ENCODE data around the gene ENO3. TPM values are rescaled to one million over a fixed set of nuclear protein-coding genes. Genes with fewer than 3 reads are reported as not detected.

ENO3 gene
- total and polyA plus RNA-seq, 10 of the 15 experiments (the other 5 are each of a cell fraction or from before 2014, with no cell fraction given), result 6.8 to 28.4 (median 17.0) TPM

DNA sequence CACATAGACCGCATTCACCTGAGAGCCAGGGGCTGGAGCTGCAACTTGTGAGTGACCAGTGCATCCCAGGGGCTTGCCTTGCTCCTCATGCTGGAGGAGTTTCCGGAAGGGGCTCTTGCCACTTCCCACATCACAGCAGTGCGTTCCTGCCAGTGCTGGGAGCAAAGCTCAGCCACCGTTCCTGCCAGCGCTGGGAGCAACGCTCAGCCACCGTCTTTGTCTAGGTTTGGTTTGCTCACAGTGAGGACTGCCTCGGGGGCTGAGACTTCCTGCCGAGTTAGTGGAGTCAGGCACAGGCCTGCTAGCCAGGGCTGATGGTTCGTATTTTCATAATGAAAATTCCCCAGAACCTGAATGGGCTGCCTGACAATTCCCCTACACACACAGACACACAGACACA, 42.6 kb upstream of the ENO3 start:
- FAIRE-seq (no peak), DNase-seq (ENCODE audit: low read depth, low spot score) (no peak), ATAC-seq (no peak)
- intact Hi-C loops (cut with micrococcal nuclease; ENCODE audit: unreplicated experiment), result no loop called here
- 67% methylated on average over 9 of the region's 10 CpGs for WGBS (ENCODE audit: insufficient coverage, insufficient replicate concordance, low lambda C conversion rate, missing lambda C conversion rate)
- Histone ChIP-seq H3K4me3 (no peak overlapping the region), H2AFZ (ENCODE audit: control insufficient read depth, low read depth, low read length) (peak overlapping the region; percentile 15; the same call in 1 of the 2 replicates), H3K4me1 (ENCODE audit: control insufficient read depth, insufficient read depth, low read length) (peaks cover 7% of the 10 kb centered on the region), H3K4me2 (ENCODE audit: control insufficient read depth, insufficient read depth) (no peak overlapping the region), H3K79me2 (ENCODE audit: control insufficient read depth, insufficient read depth, low read length) (no peaks in the 10 kb centered on the region), H4K20me1 (ENCODE audit: control insufficient read depth, insufficient read depth) (no peaks in the 10 kb centered on the region), H3K9me3 (replicated peaks; ENCODE audit: control insufficient read depth, insufficient read depth, low read length) (no peaks in the 10 kb centered on the region), H3K36me3 (ENCODE audit: control insufficient read depth in 2 of 2, insufficient read depth in 2 of 2, low read length in 1 of 2) (no peaks in the 10 kb centered on the region), H3K9ac (ENCODE audit: control insufficient read depth, insufficient read depth, low read length) (no peak overlapping the region), H3K27ac (ENCODE audit: control insufficient read depth, insufficient read depth) (no peak overlapping the region), H3K27me3 (replicated peaks in 1 of 2; ENCODE audit: control insufficient read depth in 2 of 2, insufficient read depth in 2 of 2, low read length in 1 of 2) (no peaks in the 10 kb centered on the region; a peak in 1 of 4 replicates)
- CTCF ChIA-PET, result interaction anchor here (0.7 to 3.0 kb wide), 19 partner anchors 10 to 159 kb away, joined by 3 to 35 read pairs (median 6); partner anchors contain the start of genes CAMTA2, ENO3, RNF167 and SLC25A11
- RAD21 ChIA-PET (ENCODE audit: unreplicated experiment), result interaction anchor here (0.6 to 2.2 kb wide), 9 partner anchors 31 to 164 kb away, joined by 3 to 28 read pairs (median 4); partner anchors contain the start of genes CAMTA2, PFN1, RNF167 and SLC25A11
- no TSS peak for BruUV-seq (replicated peaks)
- POLR2A ChIA-PET, result interaction anchor here (0.6 to 1.4 kb wide), 4 partner anchors 8 to 151 kb away, joined by 3 to 6 read pairs (median 4); partner anchors contain the start of genes RNF167, SLC25A11 and SPAG7
- SMC1A ChIA-PET (ENCODE audit: uncharacterized antibody, unreplicated experiment), result interaction anchor here (1.1 to 3.2 kb wide), 8 partner anchors 9 to 154 kb away, joined by 3 to 20 read pairs (median 5); partner anchors contain the start of genes C17orf107, RNF167, SLC25A11 and SPAG7
- in situ Hi-C loops (cut with MboI), result no loop called here
- TF ChIP-seq YY1 (IDR thresholded peaks at IDR 0.05; ENCODE audit: low read depth, low read length), result no peak
- TF ChIP-seq, protein P1, sequence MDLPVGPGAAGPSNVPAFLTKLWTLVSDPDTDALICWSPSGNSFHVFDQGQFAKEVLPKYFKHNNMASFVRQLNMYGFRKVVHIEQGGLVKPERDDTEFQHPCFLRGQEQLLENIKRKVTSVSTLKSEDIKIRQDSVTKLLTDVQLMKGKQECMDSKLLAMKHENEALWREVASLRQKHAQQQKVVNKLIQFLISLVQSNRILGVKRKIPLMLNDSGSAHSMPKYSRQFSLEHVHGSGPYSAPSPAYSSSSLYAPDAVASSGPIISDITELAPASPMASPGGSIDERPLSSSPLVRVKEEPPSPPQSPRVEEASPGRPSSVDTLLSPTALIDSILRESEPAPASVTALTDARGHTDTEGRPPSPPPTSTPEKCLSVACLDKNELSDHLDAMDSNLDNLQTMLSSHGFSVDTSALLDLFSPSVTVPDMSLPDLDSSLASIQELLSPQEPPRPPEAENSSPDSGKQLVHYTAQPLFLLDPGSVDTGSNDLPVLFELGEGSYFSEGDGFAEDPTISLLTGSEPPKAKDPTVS (IDR thresholded peaks at IDR 0.05; ENCODE audit: low read depth, low read length), result no peak
- no peak for TF ChIP-seq WRNIP1 (IDR thresholded peaks at IDR 0.05; ENCODE audit: borderline replicate concordance, low read depth, low read length)
- TF ChIP-seq JUNB (IDR thresholded peaks at IDR 0.05), result no peak
- TF ChIP-seq, protein P2, sequence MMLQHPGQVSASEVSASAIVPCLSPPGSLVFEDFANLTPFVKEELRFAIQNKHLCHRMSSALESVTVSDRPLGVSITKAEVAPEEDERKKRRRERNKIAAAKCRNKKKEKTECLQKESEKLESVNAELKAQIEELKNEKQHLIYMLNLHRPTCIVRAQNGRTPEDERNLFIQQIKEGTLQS (IDR thresholded peaks at IDR 0.05; ENCODE audit: borderline replicate concordance, extremely low read depth, low read depth, low read length), result no peak
- no peak for TF ChIP-seq KAT2A (conservative IDR thresholded peaks at IDR 0.05; ENCODE audit: control insufficient read depth, low read depth, low read length)
